Endothelial cell of coronary artery (primary cell): ENCODE results near the gene ZDHHC12. TPM values are rescaled to one million over a fixed set of nuclear protein-coding genes. Genes with fewer than 3 reads are reported as not detected.

Experiments used
- total RNA-seq: library from RNA; depleted of rRNA; stranded (reverse); fragments of >200 nt; gene quantifications from 2 replicates; pipeline ENCODE4 v1.2.3, GENCODE V29; 2014

The ZDHHC12 gene
- 29.4 and 31.9 TPM in 2 replicates for total RNA-seq

GRCh38 chr9:128723866-128724743 is at the start of gene ZDHHC12:
TSS of gene ZDHHC12 (minus strand) at chr9:128724127. CDS start at chr9:128724093, 34 bp downstream.

GRCh38 chr9:128771745-128772519 is 48.0 kb upstream of the ZDHHC12 start, which contains the start of gene ZER1:
TSS of gene ZER1 (minus strand) at chr9:128771927. CDS start at chr9:128755565, 16,362 bp downstream.

GRCh38 chr9:128702445-128702948 is 21.4 kb downstream of the ZDHHC12 start, which contains the start of gene PKN3:
TSS of gene PKN3 (plus strand) at chr9:128702503. CDS start at chr9:128702916, 413 bp downstream.

GRCh38 chr9:128688501-128689292 is 35.2 kb downstream of the ZDHHC12 start, which contains the start of gene SET:
TSS of gene SET (plus strand) at chr9:128689222. CDS start at chr9:128689583, 361 bp downstream.

Other genes with a start within 250 kb of the ZDHHC12 start
- gene GLE1, start 219.4 kb downstream of the ZDHHC12 start, total RNA-seq: 21.5 and 21.8 TPM in 2 replicates
- gene SPTAN1, start 171.5 kb downstream of the ZDHHC12 start, total RNA-seq: 484 and 510 TPM in 2 replicates
- gene DYNC2I2, start 67.3 kb downstream of the ZDHHC12 start, total RNA-seq: 44.1 and 70.7 TPM in 2 replicates
- 746 and 844 TPM in 2 replicates for gene SET, start 34.9 kb downstream of the ZDHHC12 start, total RNA-seq
- gene PKN3, start 21.6 kb downstream of the ZDHHC12 start, total RNA-seq: 16.6 and 18.5 TPM in 2 replicates
- 8.6 and 12.7 TPM in 2 replicates for gene ZER1, start 47.8 kb upstream of the ZDHHC12 start, total RNA-seq
- 11.7 and 14.0 TPM in 2 replicates for gene TBC1D13, start 63.1 kb upstream of the ZDHHC12 start, total RNA-seq
- 28.3 and 32.8 TPM in 2 replicates for gene ENDOG, start 94.4 kb upstream of the ZDHHC12 start, total RNA-seq
- 13.0 and 14.8 TPM in 2 replicates for gene SPOUT1, start 105.7 kb upstream of the ZDHHC12 start, total RNA-seq
- 7.6 and 10.8 TPM in 2 replicates for gene KYAT1, start 157.8 kb upstream of the ZDHHC12 start, total RNA-seq
- 110 and 120 TPM in 2 replicates for gene LRRC8A, start 158.0 kb upstream of the ZDHHC12 start, total RNA-seq
- gene PHYHD1, start 196.9 kb upstream of the ZDHHC12 start, total RNA-seq: 0.27 and 0.75 TPM in 2 replicates
- gene DOLK, start 223.5 kb upstream of the ZDHHC12 start, total RNA-seq: 23.4 and 30.9 TPM in 2 replicates
- 44.7 and 55.3 TPM in 2 replicates for gene NUP188, start 223.6 kb upstream of the ZDHHC12 start, total RNA-seq